HG02970 (cell line): ENCODE data around the gene LRRC74B.
"Not testable (repeated sequence)": the region's sequence is repeated elsewhere in the genome, so short reads cannot be mapped to it uniquely, and the experiment has no call there.

Experiments used
- ATAC-seq: cut with Tn5 transposase; IDR thresholded peaks from one replicate; pipeline ENCODE4 v1.9.1; 2021; ENCODE audit warnings: mild to moderate bottlenecking, moderate library complexity, moderate number of reproducible peaks; ENCODE audit not compliant: unreplicated experiment, low FRiP score

The LRRC74B gene, protein sequence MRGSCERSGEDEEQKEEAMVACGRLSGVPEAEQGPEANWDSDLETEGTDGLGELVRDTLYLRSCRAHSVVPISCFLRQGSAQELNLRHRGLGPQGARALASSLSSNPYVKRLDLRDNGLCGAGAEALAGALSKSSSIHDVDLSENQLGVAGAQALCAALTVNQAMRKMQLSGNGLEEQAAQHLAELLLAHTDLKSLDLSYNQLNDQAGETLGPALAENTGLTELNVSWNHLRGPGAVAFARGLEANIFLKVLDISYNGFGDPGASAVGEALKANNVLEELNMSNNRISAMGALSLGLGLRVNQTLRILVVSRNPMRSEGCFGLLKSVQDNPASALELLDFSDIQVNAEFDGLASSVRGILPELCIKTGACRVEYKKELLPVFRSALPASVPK

DNA sequence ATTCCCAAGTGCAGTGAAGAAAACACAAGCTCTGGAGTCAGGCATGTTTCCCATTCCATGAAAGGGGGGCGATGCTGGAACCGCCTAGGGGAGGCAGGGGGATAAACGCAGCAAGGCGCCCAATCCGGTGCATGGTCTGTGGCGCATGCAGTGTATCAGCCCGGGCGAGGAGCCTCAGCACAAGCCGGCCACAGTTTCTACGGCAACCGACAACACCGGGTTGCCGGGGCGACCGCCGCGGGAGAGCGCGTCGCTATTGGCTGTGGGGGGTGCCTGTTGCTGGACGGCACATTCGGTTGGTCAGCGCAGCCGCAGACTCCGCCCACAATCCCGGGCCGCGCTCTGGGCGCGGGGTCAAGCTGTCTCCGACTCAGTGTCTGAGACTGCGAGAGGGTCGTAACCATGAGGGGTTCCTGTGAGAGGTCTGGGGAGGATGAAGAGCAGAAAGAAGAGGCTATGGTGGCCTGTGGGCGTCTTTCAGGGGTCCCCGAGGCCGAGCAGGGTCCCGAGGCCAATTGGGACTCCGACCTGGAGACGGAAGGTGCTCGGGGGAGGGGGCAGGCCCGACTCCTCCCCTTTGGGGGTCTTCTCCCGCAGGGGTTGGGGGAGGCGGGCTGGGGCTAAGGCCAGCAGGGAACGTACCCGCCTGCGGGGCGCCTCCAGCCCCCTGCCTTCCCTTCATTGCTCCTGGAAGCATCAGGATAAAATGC lies at the start of gene LRRC74B:
TSS of gene LRRC74B (plus strand) at position 362 of the 710 bp plus-strand sequence. CDS start at position 403, 41 bp downstream.
- ATAC-seq: peak; percentile 84

DNA sequence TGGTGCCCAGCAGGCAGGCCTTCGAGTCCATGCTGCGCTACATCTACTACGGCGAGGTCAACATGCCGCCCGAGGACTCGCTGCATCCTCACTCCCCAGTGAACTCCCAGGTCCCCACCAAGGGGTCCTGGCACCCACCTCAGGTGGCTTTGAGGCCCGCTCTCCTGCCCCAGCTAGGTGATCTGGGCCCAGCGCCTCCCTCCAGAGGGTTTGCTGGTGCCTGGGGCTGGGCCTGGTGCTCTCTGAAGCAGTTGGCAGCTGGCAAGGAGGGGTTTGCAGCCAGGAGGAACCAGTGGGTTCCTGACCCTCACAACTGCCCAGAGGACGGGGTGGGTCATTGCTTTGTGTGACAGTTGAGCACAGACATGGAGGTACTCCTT lies 49.7 kb upstream of the LRRC74B start:
- ATAC-seq: no peak

DNA sequence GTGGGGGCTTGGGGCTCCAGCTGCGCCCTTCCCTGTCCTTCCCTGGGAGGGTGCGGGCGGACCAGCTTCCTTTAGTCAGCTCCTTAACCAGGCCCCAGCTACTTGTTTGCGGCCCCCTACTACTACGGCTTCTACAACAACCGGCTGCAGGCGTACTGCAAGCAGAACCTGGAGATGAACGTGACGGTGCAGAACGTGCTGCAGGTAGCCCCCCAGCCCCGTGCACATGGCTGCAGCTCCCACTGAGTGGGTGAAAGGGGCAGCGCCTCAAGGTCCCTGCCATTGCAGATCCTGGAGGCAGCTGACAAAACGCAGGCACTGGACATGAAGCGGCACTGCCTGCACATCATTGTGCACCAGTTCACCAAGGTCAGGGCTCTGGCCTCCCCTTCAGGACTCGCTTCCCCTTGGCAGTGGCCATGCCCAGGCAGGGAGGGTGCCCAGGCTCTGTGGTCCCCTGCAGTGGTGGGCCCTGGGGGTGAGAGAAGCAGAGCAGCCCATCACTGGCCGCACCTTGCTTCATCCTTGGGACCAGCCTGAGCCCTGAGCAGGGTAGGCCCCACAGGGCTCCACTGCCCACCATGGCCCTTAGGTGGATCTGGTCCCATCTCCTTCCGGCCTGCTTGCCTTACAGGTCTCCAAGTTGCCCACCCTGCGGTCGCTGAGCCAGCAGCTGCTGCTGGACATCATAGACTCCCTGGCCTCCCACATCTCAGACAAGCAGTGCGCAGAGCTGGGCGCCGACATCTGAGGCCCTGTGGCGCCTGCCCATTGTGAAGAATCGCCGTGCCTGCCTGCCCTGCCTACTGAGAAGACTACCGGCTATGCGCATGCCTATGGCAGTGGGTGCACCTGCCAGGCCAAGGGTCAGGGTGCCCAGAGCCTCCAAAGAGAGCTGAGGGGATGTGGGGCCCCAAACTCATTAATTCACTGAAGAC lies 48.9 kb upstream of the LRRC74B start:
- ATAC-seq: no peak

DNA sequence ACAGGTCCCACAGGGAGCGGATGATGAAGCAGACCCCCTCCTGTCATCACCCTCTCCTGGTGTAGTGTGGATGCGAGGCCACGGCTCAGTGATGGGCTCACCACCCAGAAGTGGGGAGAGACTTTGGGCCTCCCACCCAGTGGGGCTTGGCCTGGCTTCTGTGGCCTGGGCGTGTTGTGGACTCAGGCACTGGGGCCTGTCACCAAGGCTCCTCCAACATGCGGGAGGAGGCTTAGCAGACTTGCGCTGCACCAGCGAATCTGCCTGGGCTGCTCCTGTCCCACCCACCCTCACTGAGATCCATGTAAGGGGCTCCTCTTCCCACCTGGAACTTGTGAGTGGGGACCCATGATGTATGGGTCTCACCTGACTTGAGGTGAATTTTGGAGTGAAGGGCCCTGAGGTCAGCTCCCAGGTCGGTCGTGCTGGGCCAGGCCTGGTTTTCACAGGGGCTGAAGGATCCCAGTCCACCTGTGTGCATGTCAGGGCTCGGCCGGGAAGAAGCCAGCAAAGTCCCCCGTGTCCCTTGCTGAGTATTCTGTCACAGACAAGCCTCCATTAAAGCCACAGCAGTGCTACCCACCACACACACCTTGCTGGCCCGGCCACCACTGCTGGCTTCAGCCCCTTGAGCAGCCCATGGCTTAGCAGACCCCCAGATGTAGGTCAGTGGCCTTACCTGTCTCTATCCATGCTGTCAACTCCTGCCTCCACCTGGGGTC lies 48.0 kb upstream of the LRRC74B start:
- no peak for ATAC-seq

DNA sequence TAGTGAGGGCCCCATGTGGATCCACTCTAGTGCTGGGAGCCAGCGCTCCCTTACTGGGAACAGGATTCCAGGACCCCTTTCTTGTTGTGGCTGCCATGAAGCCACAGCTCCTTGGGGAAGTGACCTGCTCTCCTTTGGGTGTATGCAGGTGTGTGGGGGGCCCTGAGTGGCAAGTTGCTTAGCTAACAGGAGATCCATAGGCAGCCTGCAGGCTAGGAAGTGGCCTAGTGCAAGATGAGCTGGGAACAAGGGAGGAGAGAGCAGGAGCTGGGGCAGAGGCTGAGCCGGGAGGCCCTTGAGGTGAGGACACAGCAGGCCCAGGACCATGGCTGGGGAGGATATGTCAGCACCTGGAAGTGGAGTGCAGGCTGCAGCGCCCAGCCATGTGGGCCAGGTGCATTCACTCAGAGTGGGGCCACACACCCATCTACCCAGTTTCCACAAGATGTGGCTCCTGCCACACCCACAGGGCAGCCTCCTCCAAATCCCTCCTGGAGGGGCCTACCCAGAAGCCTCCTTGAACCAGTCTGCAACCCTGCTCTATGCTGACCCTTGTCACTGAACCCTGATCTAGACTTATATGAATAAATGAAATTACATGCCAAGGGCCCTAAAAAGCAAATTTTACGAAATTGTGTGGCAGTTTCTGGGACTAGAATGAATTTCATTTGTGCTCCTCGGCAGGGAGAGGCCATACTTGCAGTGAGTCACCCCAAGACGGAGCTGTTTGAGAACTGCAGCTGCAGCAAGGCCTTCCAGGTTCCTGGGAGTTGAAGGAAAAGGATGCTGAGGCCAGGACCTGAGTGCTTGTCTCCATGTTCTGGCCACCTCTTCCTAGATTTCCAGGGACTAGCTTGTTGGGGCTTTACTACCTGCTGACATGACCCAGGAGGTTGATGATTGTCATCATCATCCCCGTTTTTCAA lies 47.1 kb upstream of the LRRC74B start:
- ATAC-seq: no peak

DNA sequence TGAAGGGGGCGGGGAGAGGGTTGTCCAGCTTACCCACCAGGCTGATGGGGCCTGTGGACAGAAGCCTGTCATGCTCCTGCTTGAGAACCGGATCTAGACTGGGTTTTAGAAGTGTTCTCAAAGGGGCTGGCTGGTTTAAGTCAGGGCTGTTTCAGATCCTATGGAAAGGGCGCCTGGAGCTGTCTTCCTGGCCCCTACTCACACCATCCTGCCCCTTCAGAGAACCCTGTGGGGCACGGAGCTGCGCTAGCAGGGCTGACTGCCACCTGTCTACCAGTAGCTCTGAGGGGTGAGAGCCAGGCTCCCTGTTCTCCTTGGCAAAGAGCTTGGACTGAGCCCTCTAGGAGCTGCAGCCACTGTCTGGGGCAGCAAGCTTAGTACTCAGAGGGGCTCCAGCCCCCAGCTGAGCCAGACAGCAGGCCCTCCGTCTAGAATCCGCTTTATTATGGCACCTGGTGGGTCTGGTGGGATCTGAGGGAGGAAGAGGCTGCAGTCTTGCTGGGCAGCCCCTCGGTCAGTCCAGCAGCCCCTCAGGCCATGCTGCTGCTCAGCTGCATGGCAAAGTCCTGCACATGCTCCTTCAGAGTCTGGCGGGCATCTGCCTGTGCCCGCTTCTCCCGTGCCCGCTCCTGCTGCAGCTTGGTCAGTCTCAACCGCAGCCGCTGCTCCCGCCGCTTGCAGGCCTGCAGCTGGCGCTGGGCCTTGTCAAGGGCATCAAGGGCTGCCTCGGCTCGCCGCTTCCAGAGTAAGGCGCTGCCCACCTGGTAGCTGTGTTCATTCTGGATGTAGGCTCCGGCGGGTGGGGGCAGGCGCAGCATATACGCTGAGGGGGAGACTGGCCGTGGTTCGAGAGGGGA lies 46.2 kb upstream of the LRRC74B start:
- ATAC-seq: no peak

DNA sequence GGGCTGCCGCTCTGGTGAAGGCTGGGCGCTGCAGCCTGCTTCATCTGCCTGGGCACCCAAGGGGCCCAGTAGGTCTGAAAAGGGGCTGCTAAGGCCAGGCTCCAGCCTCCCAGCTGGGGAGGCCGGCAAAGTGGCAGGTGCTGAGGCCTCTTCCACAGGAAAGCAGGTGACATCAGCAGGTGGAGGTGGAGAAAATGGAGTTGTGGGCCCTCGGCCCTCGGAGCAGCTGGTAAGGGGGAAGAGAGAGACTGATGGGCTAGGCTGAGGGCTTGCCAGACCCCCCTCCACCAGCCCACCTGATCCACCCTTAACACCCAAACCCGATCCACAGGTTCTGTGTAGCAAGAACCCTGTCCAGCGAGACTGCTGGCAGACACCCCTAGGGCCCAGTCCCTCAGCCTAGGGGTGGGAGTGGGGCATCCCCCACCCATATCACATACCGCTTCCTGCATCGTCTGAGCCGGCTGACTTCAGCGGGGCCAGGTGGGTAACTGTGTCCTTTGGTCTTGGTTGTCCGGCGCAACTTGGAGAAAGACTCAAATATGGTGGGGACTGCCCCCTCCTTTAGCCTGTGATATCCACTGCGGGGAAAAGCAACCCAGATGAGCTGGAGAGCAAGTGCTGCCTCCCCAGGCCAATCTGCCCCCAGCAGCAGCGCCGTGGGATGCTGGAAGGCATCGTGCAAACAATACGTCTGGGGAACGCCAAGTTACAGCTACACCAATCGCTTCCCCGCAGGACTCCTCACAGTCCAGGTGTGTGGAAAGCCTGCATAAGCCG lies 45.3 kb upstream of the LRRC74B start:
- no peak for ATAC-seq

DNA sequence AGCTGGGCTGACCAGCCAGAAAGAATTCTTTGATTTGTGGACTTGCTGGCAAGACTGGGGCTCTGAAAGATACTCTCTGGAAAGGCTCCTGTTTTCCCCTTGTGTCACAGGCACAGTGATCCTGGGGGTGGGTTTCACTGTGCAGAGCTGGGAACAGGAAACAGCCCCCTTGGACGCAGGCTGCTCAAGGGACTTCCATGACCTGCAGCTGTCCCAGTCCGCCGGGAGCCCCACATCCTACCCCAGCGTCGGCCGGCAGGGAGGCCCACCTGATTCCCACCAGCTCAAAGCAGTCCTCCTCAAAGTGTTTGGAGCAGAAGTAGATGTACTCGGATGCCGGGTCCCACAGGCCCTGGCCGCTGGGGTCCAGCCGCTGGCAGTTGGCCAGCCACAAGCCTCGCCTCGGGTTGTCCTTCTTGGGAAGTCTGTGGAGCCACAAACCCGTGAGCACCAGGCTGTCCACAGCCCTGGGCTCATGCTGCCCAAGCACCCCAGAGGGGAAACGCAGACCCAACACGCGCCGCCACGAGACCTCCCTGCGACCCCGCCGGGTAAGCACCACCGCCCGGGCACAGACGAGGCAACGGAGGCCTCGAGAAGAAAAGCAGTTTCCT lies 44.7 kb upstream of the LRRC74B start:
- peak; percentile 5 for ATAC-seq

DNA sequence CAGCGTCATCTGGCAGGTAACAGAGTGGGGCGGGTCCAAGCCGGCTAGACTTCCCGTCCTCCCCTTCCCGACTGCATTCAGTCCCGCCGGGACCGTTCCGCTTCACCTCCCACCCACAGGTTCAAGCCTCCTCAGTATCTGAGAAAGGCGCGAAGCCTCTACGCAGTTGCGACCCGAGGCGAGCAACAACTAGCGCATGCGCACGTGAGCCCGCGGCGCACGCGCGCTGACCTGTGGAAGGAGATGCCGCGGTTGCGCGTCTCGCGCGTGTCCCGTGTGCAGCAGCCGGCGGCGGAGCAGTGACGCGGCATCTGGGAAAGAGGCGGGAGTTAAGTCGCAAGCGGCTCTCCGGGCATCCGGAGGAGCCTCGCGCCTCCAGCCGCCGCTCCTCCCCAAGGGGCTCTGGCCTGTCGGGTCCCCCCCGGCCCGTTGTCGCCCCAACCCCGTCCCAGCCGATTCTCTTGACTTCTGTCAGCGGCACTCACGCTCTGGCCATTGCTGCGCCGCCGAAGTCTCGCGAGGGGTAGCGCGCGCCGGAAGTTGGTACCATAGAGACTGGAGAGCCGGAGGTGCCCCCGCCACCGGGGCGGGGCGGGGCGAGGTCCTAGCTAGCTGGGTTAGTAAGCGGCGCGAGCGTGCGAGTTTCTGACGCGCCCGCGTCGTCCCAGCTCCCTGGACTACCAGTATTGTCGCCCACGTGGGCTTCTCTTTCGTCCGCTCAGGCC lies 44.0 kb upstream of the LRRC74B start, which contains the start of gene THAP7:
TSS of gene THAP7 (minus strand) at position 518 of the 725 bp plus-strand sequence. CDS start at position 311, 207 bp downstream.
- peak; percentile 89 for ATAC-seq

DNA sequence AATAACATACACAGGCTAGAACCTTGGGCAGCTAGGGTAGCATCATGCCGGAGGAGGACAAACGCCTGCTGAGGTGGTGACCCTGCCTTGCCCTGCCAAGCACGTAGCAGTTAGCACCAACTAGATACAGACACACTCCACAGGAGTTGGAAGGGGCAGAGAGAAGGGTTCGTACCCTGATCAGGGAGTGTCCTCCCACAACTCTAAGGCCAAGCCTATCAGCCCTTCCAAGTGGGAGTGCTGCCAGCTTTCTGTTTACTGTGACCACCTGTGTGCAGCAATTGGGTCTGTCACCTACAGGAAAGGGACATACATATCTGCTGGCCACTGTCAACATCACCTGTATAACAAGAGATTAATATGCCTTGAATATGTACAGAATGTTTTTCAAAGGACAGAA lies 42.0 kb upstream of the LRRC74B start:
- no peak for ATAC-seq

DNA sequence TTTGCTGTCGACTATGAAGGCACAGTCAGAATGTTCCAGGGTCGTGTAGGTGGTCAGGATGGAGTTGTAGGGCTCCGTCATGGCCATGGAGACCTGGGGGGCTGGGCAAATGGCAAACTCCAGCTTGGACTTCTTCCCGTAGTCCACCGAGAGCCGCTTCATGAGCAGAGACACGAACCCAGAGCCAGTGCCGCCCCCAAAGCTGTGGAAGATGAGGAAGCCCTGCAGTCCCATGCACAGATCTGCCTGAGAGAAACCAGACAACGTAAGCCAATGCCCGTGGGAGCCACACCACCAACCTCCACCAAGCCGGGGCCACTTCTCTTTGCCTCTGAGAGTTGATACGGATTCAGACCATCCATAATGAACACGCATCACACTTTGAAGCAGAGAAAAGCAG lies 36.5 kb upstream of the LRRC74B start:
- not testable (repeated sequence) for ATAC-seq

DNA sequence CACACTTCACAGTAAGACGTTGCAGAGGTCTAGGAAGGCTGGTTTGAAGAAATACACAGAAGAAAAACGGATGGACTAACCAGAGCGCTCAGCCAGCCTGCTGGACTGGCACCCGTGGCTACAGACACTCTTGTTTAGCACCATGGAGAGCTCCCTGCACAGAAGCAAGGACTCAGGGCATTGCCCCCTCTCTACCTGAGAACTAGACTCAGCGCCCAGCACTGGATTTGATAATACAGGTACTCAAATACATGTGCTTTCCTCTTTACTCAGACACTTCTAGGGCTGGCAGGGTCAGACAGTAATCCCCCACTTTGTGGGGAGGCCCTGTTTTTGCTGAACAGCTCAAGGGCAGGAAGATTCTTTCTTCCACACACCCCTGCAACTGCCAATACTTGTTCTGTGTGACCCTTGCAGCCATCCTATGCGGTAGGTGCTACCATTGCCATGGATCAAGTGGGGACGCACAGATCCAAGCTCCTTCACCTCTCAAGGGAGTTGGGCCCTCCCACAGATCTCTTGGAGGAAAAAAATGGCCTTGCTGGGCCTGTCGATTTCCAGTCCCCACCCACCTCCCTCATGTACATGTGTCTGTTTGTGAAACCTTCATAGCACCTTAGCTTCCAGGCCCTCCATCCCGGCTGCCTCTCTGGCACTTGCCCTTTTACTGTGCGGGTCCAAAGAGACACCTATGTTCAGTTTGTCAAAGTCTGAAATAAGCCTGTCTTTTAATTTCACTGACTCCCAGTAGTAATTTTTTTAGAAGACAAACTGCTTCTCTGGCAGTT lies 35.9 kb upstream of the LRRC74B start:
- ATAC-seq: no peak

DNA sequence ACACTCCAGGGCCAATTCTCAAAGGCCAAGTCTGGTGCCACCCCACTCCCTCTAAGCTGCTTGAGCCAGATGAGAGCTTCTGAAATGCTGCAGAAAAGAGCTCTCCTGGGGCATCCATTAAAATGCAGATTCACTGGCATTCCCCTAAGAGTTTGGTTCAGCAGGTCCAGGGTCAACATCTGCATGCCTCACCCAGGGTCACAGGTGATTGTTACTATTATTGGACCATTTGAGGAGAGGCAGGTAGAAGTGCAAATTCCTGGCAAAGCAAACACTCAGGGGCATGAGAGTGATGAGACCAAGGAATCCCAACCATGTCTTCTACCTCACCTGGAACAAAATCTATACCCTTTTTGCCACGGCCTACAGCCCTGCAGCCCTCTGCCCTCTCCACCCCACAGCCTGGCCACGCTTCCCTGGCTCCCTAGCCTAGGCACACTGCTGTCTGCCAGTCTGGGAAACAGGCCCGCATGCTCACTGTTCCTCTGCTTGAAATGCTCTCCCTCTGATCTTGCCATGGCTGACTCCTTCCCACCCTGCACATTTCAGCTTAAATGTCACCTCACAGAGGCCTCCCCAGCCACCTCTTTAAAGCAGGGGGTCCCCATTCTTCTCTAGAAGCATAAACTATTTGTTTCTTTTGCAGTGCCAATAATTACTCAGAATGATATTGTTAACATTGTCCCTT lies 35.2 kb upstream of the LRRC74B start:
- no peak for ATAC-seq

DNA sequence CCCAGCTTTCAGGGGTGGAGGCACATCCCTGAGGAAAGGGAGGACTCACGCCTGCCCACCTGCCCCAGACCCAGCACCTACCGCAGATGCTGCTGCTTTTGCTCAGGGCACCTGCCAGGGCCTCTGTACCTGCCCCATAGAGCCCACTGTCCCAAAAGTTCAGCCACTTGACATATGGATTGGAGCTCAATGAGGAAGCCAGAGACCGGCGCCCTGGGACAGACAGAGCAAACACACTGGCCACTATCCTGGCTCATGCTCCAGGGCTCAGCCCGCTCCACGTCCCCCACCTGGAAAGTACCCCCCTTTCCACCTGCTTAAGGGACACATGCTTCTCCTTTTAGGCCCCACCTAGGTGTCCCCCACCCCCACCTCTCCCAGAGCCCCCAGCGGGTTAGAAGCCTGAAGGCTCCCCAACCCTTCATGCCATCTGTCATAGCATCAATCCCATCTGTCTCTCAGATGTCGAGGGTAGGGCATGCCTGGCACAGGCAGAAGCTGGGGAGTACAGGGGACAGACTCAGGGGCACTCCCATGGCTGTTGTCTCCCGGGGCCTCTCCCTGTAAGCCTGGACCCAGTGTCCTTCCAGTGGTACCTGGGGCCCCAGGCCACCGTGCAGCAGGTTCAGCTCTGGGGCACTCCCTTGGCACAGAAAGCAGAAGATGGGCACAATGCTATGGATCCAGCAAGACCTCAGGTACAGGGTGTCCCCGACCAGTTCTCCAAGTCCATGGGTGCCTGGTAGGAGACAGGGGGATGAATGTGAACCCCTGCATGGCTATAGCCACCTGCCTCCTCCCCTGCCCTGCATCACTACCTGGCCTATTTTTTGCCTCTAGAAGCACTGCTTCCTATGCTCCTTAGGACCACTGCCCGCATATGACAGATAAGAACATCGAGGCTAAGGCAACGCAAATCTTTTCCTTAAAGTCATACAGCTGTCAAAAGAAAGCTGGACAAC lies 33.0 kb upstream of the LRRC74B start:
- ATAC-seq: no peak
